Fibroblast of skin of right biceps (primary cell): ENCODE data around the gene TGFBR3.

Experiments
- DNase-seq: peaks from one replicate; pipeline ENCODE4 v3.0.0-alpha.2; 2013

TGFBR3 gene

GRCh38 chr1:91885716-91886506, at the start of gene TGFBR3:
TGFBR3 (minus strand) TSS chr1:91886151; CDS start chr1:91861531, 24,620 bp downstream.
- peak; percentile 96 for DNase-seq

GRCh38 chr1:91929250-91929649, 43.3 kb upstream of the TGFBR3 start:
- peak; percentile 14 for DNase-seq

GRCh38 chr1:91928026-91928425, 42.1 kb upstream of the TGFBR3 start:
- DNase-seq: no peak

- no peak for DNase-seq
Observed at GRCh38 chr1:91925644-91926435, 39.9 kb upstream of the TGFBR3 start.

- DNase-seq: peak; percentile 82
Observed at GRCh38 chr1:91924146-91924545, 38.2 kb upstream of the TGFBR3 start.

- DNase-seq: no peak
Observed at GRCh38 chr1:91919962-91920361, 34.0 kb upstream of the TGFBR3 start.

GRCh38 chr1:91916811-91917460, 31.0 kb upstream of the TGFBR3 start:
- no peak for DNase-seq

GRCh38 chr1:91916046-91916445, 30.1 kb upstream of the TGFBR3 start:
- DNase-seq: no peak

- DNase-seq: peak; percentile 33
Observed at GRCh38 chr1:91913018-91913417, 27.1 kb upstream of the TGFBR3 start.

GRCh38 chr1:91912266-91912665, 26.3 kb upstream of the TGFBR3 start:
- peak; percentile 30 for DNase-seq

- peak; percentile 37 for DNase-seq
Observed at GRCh38 chr1:91901231-91901630, 15.3 kb upstream of the TGFBR3 start.

- peak; percentile 95 for DNase-seq
Observed at GRCh38 chr1:91900562-91900961, 14.6 kb upstream of the TGFBR3 start.

- no peak for DNase-seq
Observed at GRCh38 chr1:91897016-91897415, 11.1 kb upstream of the TGFBR3 start.

GRCh38 chr1:91895832-91896556, 10.0 kb upstream of the TGFBR3 start:
- DNase-seq: no peak

- DNase-seq: no peak
Observed at GRCh38 chr1:91894036-91894761, 8.2 kb upstream of the TGFBR3 start.

- DNase-seq: peak; percentile 22
Observed at GRCh38 chr1:91891969-91892368, 6.0 kb upstream of the TGFBR3 start.

GRCh38 chr1:91891454-91891853, 5.5 kb upstream of the TGFBR3 start:
- peak; percentile 60 for DNase-seq

- DNase-seq: peak; percentile 57
Observed at GRCh38 chr1:91889717-91890459, 3.9 kb upstream of the TGFBR3 start.

GRCh38 chr1:91885213-91885715, 687 bp downstream of the TGFBR3 start:
- DNase-seq: peak; percentile 21

GRCh38 chr1:91884459-91885212, 1.3 kb downstream of the TGFBR3 start:
- peak; percentile 18 for DNase-seq
